GM21367 (cell line): ENCODE data around the gene MYO1D.
A peak's percentile ranks its signal among the peaks of the same experiment; 100 is the strongest.

Experiments
- ATAC-seq: cut with Tn5 transposase; IDR thresholded peaks from one replicate; pipeline ENCODE4 v1.9.1; 2021; ENCODE audit not compliant: unreplicated experiment

MYO1D gene

GRCh38 chr17:32591405-32591804 lies 285.5 kb downstream of the MYO1D start:
- no peak for ATAC-seq

GRCh38 chr17:32590974-32591373 lies 285.9 kb downstream of the MYO1D start:
- no peak for ATAC-seq

- ATAC-seq = no peak
Measured at GRCh38 chr17:32588982-32589381, 287.9 kb downstream of the MYO1D start.

- ATAC-seq = no peak
Measured at GRCh38 chr17:32588135-32588534, 288.8 kb downstream of the MYO1D start.

GRCh38 chr17:32586666-32587065 lies 290.3 kb downstream of the MYO1D start:
- ATAC-seq = no peak

- no peak for ATAC-seq
Measured at GRCh38 chr17:32584792-32585191, 292.1 kb downstream of the MYO1D start.

GRCh38 chr17:32583053-32583452 lies 293.9 kb downstream of the MYO1D start:
- no peak for ATAC-seq

GRCh38 chr17:32575852-32576251 lies 301.1 kb downstream of the MYO1D start:
- ATAC-seq = no peak

- ATAC-seq = no peak
Measured at GRCh38 chr17:32570081-32570396, 306.9 kb downstream of the MYO1D start.

- ATAC-seq = no peak
Measured at GRCh38 chr17:32569171-32570080, 307.5 kb downstream of the MYO1D start.

- ATAC-seq = no peak
Measured at GRCh38 chr17:32568705-32569104, 308.2 kb downstream of the MYO1D start.

- no peak for ATAC-seq
Measured at GRCh38 chr17:32567511-32567910, 309.4 kb downstream of the MYO1D start.

- no peak for ATAC-seq
Measured at GRCh38 chr17:32567086-32567485, 309.8 kb downstream of the MYO1D start.

GRCh38 chr17:32566303-32566702 lies 310.6 kb downstream of the MYO1D start:
- ATAC-seq = no peak

GRCh38 chr17:32565401-32565800 lies 311.5 kb downstream of the MYO1D start:
- ATAC-seq = no peak

- no peak for ATAC-seq
Measured at GRCh38 chr17:32564325-32564724, 312.6 kb downstream of the MYO1D start.

- no peak for ATAC-seq
Measured at GRCh38 chr17:32563583-32563982, 313.3 kb downstream of the MYO1D start.

- peak; percentile 68 for ATAC-seq
Measured at GRCh38 chr17:32558997-32559650, 317.8 kb downstream of the MYO1D start.

GRCh38 chr17:32558326-32558955 lies 318.5 kb downstream of the MYO1D start:
- ATAC-seq = no peak

GRCh38 chr17:32555611-32556310 lies 321.2 kb downstream of the MYO1D start:
- no peak for ATAC-seq

- no peak for ATAC-seq
Measured at GRCh38 chr17:32553168-32553567, 323.8 kb downstream of the MYO1D start.
